Left renal pelvis (tissue), 4 donors: Measurements from ENCODE around the gene UBAC2. TPM values are rescaled to one million over a fixed set of nuclear protein-coding genes. Genes with fewer than 3 reads are reported as not detected.
"Not testable (repeated sequence)": the region's sequence is repeated elsewhere in the genome, so short reads cannot be mapped to it uniquely, and the experiment has no call there.

Source experiments
- DNase-seq, 4 donors: peaks; one replicate each; pipeline ENCODE4 v3.0.0-alpha.2; 2013; ENCODE audit warnings: low read depth in 4 of 4, low spot score in 3 of 4
- polyA plus RNA-seq, 4 donors: library from polyadenylated mRNA; unstranded; fragments of 120-200 nt; gene quantifications; one replicate each; pipeline ENCODE4 v1.2.1, GENCODE V29; 2013; ENCODE audit not compliant: insufficient read length in 4 of 4

UBAC2 gene
- polyA plus RNA-seq, 4 donors, result 74.5 to 107 (median 94.7) TPM

DNA sequence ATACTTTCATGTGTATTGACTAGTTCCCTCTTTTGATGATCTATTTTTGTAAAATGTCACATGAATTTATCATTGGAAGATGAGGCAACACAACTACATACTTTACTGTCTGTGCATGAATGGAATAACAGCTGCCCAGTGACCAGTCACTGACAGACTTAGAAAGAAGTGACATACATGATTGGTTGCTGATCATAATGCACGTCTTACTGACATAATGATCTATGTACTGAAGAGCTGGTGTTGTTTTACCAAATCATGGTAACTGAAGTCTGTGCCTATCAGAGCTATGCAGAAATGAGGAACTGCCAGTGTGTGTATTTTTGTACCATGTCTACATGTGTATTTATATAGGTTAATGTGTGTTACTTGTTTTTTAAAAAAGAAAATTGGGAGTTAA is 31.1 kb downstream of the UBAC2 start:
- DNase-seq, result no peak

DNA sequence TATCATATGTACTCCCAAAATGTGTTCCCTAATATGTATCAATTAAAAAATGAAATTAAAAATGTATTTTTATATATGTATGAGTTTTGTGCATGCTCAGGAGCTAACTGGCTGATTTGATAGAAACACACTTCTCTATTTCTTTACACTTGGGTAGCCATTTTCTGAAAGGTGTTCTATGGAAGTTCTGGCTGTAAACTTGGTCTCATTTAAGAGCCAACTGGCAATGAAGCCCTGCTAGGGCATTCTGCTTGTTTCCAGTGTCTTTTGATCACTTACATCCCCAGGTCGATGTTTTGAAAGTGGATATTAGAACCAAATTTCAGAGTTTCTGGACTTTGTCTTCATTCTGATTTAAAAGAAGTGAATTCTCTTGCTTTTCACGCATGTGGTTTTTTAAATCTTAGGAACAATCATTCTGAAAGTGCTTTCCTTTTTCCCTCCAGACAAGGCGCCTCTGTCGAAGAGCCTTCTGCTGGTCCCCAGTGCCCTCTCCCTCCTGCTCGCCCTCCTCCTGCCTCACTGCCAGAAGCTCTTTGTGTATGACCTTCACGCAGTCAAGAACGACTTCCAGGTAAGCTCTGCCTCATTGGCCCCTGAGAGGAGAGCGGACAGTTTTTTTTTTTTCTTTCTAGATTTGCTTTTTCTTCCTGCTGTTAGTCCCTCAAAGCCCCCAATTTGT is 37.5 kb downstream of the UBAC2 start:
- no peak for DNase-seq

DNA sequence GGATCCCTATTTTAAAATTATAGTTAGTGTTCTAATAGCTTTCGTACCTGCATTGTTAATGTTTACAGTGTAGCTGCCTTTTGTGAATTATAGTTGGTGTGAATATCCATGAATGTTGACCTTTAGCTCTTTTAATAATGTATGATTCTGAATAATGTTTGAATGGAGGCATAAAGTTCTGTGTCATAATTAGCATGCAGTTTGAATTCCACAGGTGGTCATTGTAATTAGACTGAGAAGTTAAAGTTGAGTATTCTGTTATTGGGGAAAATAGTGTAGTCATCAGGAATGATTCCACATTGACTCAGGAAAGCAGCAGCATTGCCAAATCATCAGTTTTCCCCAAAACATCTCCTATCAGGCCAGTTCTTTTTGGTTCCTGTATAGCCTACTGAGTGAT is 45.4 kb downstream of the UBAC2 start:
- DNase-seq, result no peak

DNA sequence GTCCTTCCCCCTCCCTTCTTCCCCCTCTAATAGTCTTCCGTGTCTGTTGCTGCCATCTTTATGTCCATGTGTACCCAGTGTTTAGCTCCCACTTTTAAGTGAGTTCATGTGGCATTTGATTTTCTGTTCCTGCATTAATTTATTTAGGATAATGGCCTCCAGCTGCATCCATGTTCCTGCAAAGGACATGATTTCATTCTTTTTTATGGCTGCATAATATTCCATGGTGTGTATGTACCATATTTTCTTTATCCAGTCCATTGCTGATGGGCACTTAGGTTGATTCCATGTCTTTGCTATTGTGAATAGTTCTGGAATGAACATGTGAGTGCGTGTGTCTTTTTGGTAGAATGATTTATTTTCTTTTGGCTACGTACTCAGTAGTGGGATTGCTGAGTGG is 48.5 kb downstream of the UBAC2 start:
- not testable (repeated sequence) for DNase-seq

DNA sequence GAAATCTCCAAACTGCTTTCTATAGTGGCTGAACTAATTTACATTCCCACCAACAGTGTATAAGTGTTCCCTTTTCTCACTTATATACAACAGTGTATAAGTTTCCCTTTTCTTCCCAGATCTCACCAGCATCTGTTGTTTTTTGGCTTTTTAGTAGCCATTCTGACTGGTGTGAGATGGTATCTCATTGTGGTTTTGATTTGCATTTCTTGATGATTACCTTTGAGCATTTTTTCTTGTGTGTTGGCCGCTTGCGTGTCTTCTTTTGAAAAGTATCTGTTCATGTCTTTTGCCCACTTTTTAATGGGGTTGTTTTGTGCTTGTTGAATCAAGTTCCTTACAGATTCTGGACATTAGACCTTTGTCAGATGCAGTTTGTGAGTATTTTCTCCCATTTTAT is 49.0 kb downstream of the UBAC2 start:
- DNase-seq, result not testable (repeated sequence)

DNA sequence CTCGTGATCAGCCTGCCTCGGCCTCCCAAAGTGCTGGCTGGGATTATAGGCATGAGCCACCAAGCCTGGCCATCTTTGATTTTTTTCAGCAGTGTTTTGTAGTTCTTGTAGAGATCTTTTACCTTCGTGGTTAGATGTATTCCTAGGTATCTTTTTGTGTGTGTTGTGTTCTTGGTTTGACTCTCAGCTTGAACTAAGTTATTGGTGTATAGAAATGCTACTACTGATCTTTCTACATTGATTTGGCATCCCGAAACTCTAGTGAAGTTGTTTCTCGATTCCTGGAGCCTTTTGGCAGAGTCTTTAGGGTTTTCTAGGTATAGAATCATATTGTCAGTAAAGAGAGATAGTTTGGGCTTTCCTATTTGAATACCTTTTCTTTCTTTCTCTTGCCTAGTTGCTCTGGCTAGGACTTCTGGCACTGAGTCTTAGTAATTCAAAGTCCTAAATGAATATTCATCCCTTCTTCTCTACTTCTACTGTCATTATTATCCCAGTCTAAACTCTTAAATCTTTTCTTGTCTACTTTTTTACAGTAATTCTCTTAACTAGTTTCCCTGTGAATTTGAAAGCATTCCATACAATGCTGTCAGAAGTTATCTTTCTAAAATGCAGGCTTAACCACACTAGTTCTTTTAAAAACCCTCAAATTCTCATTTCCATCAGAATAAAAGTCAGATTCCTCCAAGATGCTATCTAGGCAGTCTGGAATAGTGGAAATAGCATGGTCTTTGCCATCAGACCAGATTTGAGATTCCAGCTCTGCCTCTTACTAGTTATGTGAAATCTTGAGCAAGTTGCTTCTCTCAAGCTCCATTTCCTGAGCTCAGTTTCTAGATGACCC is 50.5 kb downstream of the UBAC2 start:
- no peak for DNase-seq

DNA sequence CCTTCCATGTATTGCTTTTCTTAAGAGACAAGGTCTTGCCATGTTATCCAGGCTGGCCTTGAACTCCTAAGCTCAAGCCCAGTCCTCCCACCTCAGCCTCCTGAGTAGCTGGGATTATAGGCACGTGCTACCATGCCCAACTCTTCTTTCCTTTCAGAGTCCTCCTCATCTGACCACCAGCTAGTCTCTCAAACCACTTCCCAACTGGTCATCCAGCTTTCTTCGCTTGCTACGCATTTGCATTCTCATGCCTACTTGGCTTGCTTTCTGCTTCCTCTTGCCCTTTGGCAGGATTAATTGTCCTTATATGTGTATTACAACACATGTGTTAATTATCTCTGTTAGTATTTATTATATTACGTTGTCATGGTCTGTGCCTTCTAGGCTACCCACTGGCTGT is 51.3 kb downstream of the UBAC2 start:
- no peak for DNase-seq

DNA sequence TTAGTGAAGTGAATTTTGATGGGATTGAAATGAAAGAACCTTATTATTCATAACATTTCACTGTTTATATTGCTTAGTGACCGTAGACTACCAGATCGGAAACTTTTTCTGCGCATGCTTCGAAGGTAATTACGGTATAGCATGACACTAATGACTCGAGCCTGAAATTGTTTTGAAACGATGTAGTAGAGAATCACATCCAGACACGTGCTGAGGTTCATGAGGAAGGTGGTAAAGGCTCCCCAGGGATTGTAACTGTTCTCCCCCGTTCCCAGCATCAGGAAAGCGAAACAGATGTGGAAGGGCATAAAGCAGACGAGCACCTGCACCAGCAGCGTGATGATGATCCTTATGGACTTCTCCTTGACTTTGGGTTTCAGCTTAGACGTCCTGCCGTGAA is 54.2 kb downstream of the UBAC2 start:
- no peak for DNase-seq

DNA sequence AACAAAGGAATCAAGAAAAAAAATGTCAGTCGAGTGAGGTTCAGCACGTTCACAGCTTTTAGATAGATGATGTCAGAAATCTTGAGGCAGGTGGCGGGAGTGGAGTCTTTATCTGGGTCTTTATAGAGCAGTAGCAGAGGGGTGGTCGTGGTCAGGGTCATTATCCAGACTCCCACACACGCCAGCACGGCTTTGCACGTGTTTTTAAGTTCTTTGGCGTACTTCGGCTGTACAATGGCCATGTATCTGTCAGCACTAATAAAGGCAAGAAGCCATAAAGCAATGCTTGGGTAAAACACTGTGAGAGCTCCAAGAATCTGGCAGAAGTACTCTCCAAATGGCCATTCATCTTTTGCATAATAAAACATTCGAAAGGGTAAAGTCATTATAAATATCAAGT is 54.6 kb downstream of the UBAC2 start:
- no peak for DNase-seq

DNA sequence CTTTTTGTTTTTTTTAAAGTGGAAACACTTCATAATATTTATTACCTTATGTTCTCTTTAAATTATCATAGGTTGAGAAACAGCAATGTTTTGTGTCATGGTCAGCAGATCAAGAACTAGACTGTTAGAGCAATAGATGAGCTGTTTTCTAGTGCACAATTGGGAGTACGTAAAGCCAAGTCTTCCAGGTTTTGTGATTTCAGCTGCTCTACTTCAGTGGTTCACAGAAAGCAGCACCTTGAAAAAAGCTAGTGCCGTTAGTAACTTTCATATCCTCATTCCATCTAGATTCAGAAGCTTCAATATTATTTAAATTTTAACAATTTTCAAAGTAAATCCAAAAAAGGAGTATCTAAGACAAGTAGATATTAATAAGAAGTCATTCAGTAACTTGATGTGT is 55.6 kb downstream of the UBAC2 start:
- DNase-seq, result no peak

DNA sequence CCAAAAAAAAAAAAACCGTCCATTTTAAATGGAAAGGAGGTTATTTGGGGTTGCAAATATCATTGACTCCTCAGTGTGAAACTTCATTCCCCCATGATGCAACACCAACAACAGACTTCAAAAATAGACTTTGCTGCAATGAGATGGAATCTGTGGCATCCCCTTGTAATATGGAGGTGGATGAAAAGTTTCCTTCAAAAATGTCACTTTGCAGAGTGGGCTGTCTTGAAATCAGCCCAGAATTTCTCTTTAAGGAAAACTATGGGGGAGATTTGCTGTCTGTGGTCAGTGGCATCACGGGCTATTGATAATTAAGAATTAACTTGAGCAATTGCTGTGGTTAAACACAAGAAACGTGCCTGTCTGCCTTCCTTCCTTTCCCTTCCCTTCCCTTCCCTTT is 56.1 kb downstream of the UBAC2 start:
- DNase-seq, result no peak

DNA sequence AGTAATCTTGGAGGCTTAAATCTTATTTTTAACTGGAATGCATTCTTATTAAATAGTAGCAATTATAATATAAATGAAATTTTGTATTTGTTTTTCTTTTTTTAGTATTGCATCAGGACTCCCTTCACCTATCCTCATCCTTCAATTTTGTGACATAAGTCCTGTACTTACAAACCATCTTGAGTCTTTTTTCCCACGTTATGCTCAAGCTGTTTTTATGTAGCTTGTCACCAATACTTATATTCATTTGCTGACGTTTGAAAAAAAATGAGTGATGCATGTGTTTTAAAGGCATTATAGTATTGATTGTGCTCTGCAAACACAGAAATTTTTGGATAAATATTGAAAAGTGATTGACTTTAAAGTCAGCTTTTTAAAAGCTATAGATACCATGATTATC is 56.6 kb downstream of the UBAC2 start:
- DNase-seq, result no peak

DNA sequence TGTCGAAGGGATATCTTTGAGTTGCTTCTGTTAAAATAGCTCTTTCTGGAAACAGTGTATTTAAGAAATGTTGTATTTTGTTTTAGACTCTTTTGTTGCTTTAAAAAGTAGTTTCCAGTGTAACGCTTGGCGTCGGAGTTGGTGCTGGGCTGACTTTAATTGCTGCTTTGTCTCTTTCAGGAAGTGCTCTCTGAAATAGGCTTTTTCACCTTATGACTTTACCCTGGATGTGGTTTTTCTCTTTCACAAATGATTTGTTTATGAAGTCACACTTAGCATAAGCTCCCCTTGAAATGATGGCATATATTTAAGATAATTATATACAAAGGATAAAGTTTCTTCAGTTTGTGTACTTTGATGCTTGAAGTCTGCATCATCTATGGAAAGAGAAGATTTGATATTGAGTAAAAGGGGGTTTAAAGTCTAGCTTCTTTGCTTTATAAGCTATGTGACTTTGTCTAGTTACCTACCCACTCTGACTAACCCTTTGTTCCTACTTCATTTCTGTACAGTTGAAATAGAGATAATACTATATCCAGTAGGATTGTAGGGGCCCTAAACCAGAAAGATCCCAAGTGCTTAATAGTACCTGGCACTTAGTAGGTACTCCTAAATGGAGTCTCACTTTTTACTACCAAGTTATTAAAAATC is 57.7 kb downstream of the UBAC2 start, which contains the start of gene GPR18:
TSS of gene GPR18 (minus strand) at position 170 of the 651 bp plus-strand sequence. CDS start 2,507 bp downstream, outside the sequence.
- no peak for DNase-seq

DNA sequence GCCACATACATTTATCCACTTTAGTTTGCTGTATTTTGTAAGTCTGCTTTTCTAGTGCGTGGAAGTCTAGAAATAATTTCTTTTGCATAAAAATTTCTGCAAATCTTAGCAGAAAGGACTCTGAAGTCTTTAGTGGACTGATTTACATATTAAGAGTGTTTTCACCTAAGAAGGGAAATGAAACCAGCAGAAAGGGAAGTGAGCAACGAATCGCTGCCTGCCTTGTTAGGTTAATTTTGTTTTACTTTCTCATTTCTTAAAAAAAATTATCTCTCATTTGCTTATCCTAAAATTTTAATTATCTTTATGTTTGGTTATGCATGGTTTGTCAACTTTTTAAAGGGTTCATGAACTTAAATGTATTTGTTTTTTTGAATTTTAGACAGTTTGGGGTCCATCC is 58.3 kb downstream of the UBAC2 start:
- DNase-seq, result no peak

DNA sequence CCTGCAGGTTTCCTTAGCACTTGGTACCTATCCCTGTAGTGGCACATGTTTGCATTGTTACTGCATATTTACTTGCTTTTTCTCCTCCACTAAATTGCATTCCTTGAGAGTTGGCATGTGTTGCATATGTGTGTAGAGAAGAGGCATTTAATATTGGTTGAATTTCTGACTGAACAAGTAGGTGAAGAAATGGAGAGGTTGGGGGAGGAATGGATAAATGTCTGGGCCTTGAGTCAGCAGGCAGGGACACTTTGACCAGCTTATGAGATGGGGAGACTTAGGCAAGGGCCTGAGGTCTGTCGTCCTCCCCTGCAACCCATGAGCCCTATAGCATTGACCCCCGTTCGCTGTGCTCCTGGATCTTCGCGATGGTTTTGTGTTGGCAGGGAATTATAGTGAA is 59.6 kb downstream of the UBAC2 start:
- no peak for DNase-seq

DNA sequence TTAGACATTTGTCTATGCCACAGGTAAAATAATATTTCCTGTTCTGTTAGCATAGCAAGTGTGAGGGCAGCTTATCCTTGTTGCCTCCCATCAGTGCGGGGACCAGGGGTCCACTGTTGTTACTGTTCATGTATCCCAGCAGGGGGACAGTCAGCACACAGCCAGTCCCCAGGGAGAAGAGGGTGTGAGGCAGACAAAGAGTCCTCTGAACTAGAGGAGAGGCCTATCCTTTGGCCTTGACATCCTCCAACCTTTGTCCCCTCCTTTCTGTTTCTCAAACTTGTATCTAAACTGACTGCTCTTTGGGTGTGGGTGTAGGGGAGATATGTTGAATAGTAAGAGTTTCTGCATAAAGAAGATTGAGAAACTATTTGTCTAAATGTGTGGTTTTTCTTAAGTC is 60.4 kb downstream of the UBAC2 start:
- DNase-seq, result no peak

DNA sequence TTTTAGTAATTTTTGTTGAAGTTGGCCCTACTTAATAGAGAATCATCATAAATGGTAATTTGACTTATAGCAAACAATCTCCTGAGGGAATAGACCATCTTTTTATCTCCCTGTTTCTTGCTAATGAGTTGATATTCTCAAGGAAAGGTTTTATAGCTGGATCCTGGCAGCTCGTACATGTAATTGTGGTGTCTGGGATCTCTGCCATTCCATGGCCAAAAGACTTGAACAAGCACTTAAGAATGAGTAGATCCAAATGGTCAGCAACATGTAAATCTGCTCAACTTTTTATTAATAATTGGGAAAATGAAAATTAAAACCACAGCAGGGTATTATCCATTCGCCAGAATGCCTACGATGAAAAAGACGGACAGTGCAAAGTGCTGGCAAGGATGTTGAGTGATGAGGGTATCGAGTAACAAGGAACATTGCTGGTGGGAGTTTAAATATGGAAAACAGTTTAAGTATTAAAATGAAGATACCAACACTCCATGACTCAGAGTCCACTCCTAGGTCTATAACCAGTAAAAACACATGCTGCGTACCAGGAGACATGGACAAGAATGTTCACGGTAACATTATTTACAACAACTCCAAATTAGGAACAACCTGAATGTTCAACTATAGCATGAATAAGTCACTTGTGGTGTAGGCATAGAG is 62.6 kb downstream of the UBAC2 start:
- peak in 1 of 4 donors; percentile 19 for DNase-seq

DNA sequence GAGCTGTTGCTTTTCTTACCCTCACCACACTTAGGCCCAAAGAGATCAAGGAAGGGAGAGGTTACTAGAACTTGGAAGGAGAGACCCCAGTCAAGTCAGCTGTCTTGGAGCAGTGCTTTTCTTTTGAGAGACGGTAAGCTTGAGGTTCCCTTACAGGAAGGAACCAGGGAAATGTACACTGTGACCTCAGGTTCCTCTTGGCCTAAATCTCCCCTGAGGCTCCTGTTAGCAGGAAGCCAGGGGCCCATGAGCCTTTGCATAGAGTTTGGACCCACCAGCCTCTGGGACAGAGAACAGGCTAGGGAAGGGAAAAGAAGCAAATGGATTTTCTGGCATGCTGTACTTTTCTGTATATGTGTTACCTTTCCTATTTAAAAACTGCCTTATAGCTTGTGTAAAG is 63.4 kb downstream of the UBAC2 start:
- no peak for DNase-seq

DNA sequence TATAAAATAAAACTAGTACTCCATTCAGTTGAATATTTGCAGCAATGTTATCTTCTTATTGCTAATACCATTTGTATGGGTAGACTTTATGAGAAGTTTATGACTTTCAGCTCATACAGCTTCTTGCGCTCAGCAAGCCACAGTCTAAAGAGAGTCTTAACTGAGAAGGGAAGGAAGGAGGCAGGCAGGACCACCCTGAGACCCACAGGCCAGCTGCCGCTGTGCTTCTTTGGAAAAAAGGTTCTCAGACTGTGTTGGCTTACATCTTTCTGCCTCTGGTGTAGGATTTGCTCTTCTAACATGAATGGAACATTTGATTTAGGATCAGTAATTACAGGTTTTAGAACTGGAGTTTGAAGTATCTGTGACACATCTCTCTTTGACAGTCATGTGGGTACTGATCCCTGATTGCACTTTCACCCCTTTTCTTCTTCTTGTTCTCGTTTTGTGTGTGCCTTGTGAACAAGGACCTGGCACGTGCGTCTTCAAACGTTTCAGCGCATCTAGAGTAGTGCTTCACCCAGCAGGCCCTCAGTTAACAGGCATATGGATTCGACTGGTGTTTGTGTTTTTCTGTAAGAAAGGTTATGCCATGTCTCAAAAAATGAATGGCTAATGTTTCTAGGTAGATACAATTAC is 64.6 kb downstream of the UBAC2 start:
- no peak for DNase-seq

DNA sequence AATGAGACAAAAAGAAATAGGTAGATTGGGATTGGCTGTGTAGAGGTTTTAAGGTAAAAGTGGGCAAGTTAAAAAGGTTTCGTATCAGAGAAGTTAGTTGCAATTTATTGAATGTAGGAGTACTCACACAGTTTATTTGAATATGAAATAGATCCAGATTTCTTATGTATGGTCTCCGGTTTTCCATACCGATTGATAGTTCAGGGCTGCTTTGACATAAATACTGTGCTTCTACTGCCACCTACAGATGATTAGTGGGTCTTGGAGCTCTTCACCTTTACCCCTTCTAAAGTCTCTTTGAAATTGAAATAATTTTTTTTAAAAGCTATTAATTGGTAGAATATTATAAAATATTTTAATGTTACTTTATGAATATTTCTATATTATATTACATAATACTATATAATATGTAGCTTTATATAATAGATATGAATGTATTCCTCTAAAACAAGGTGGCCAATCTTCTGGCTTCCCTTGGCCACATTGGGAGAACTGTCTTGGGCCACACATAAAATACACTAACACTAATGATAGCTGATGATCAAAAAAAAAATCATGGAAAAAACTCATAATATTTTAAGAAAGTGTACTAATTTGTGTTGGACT is 65.3 kb downstream of the UBAC2 start:
- no peak for DNase-seq
